Activated gamma-delta T cell treated with Interleukin-2 at 50 U/mL for 16 hours (primary cell): ENCODE measurements around the gene DBN1.
"Not testable (repeated sequence)": the region's sequence is repeated elsewhere in the genome, so short reads cannot be mapped to it uniquely, and the experiment has no call there.

Source experiments
- DNase-seq: peaks from one replicate; pipeline ENCODE4 v3.0.0-alpha.2; 2020

DBN1 gene

GRCh38 chr5:177490992-177491391, 17.6 kb upstream of the DBN1 start:
- DNase-seq: no peak

- DNase-seq: no peak
Observed at GRCh38 chr5:177490311-177490991, 17.0 kb upstream of the DBN1 start.

- no peak for DNase-seq
Observed at GRCh38 chr5:177489119-177489716, 15.8 kb upstream of the DBN1 start.

- no peak for DNase-seq
Observed at GRCh38 chr5:177487975-177488374, 14.5 kb upstream of the DBN1 start.

- DNase-seq: no peak
Observed at GRCh38 chr5:177487144-177487543, 13.7 kb upstream of the DBN1 start.

- DNase-seq: no peak
Observed at GRCh38 chr5:177486256-177486655, 12.8 kb upstream of the DBN1 start.

GRCh38 chr5:177485753-177486152, 12.3 kb upstream of the DBN1 start:
- DNase-seq: not testable (repeated sequence)

GRCh38 chr5:177484902-177485549, 11.6 kb upstream of the DBN1 start:
- no peak for DNase-seq

GRCh38 chr5:177483994-177484901, 10.8 kb upstream of the DBN1 start:
- DNase-seq: no peak

GRCh38 chr5:177483042-177483441, 9.6 kb upstream of the DBN1 start:
- no peak for DNase-seq

- DNase-seq: no peak
Observed at GRCh38 chr5:177482359-177482795, 8.9 kb upstream of the DBN1 start.

GRCh38 chr5:177479774-177480173, 6.3 kb upstream of the DBN1 start:
- no peak for DNase-seq

- DNase-seq: peak; percentile 43
Observed at GRCh38 chr5:177478711-177479646, 5.5 kb upstream of the DBN1 start.

- no peak for DNase-seq
Observed at GRCh38 chr5:177477701-177478477, 4.5 kb upstream of the DBN1 start.

GRCh38 chr5:177476531-177477233, 3.2 kb upstream of the DBN1 start:
- no peak for DNase-seq

- DNase-seq: no peak
Observed at GRCh38 chr5:177475563-177476427, 2.4 kb upstream of the DBN1 start.

GRCh38 chr5:177474846-177475562, 1.6 kb upstream of the DBN1 start:
- no peak for DNase-seq

- no peak for DNase-seq
Observed at GRCh38 chr5:177474002-177474476, 605 bp upstream of the DBN1 start.
